Common myeloid progenitor, CD34-positive (primary cell): ENCODE data around the gene AQP12B.
"Not testable (repeated sequence)": the region's sequence is repeated elsewhere in the genome, so short reads cannot be mapped to it uniquely, and the experiment has no call there.

Source experiments
- CTCF ChIA-PET: fragments of 350-600 bp; sonication (Branson Sonifier 250); formaldehyde crosslinking; loops from one replicate; lab custom pipeline; 2021; ENCODE audit warnings: antibody characterized with exemption; lab: Charles Lee
- POLR2A ChIA-PET: fragments of 350-600 bp; sonication (Branson Sonifier 250); formaldehyde crosslinking; loops from one replicate; lab custom pipeline; 2021; ENCODE audit warnings: antibody characterized with exemption; lab: Charles Lee
- DNase-seq, 3 donors: peaks; one replicate each; pipeline versions ENCODE4 v3.0.0 to v3.0.0-alpha.2; 2013
- H3K27ac ChIP-seq, 2 experiments: 1 replicate in 1 of 2; 2 replicates in 1 of 2; pipeline ENCODE4 v1.7.0; 2013; ENCODE audit warnings: inconsistent platforms in 2 of 2, low read length in 2 of 2, mild to moderate bottlenecking in 2 of 2, low read depth in 1 of 2, moderate library complexity in 1 of 2; ENCODE audit not compliant: severe bottlenecking in 2 of 2, insufficient read depth in 1 of 2, poor library complexity in 1 of 2
- H3K27me3 ChIP-seq, 5 experiments: replicated peaks in 2 of 5; 1 replicate in 3 of 5; 2 replicates in 2 of 5; pipeline versions ENCODE4 v1.6.1 to v1.7.0; 2013; ENCODE audit warnings: low read length in 4 of 5, mild to moderate bottlenecking in 2 of 5, moderate library complexity in 2 of 5, inconsistent platforms in 1 of 5; ENCODE audit not compliant: insufficient read depth in 5 of 5, control insufficient read depth in 4 of 5
- H3K36me3 ChIP-seq, 4 experiments: 1 replicate in 2 of 4; 2 replicates in 2 of 4; pipeline versions ENCODE4 v1.6.1 to v1.7.0; 2013; ENCODE audit warnings: low read length in 3 of 4, control low read depth in 1 of 4, mild to moderate bottlenecking in 1 of 4; ENCODE audit not compliant: control insufficient read depth in 4 of 4, insufficient read depth in 4 of 4
- H3K4me1 ChIP-seq, 4 experiments: 1 replicate in 3 of 4; 2 replicates in 1 of 4; pipeline versions ENCODE4 v1.6.1 to v1.7.1; 2013; ENCODE audit warnings: low read length in 3 of 4, mild to moderate bottlenecking in 3 of 4, control low read depth in 1 of 4, inconsistent platforms in 1 of 4, moderate library complexity in 1 of 4; ENCODE audit not compliant: control insufficient read depth in 4 of 4, insufficient read depth in 4 of 4; ENCODE audit errors: control extremely low read depth in 1 of 4
- H3K4me3 ChIP-seq, 7 experiments: 1 replicate in 4 of 7; 2 replicates in 3 of 7; pipeline versions ENCODE4 v1.5.1 to v1.7.0; 2013; ENCODE audit warnings: mild to moderate bottlenecking in 7 of 7, low read length in 6 of 7, moderate library complexity in 6 of 7, inconsistent platforms in 2 of 7, low read depth in 2 of 7, control low read depth in 1 of 7; ENCODE audit not compliant: insufficient read depth in 4 of 7, control insufficient read depth in 1 of 7; ENCODE audit errors: extremely low read depth in 1 of 7
- H3K9me3 ChIP-seq, 5 experiments: 1 replicate in 4 of 5; 2 replicates in 1 of 5; pipeline versions ENCODE4 v1.6.1 to v1.7.1; 2013; ENCODE audit warnings: low read length in 4 of 5, mild to moderate bottlenecking in 2 of 5, inconsistent platforms in 1 of 5, low read depth in 1 of 5, moderate library complexity in 1 of 5; ENCODE audit not compliant: control insufficient read depth in 4 of 5, insufficient read depth in 2 of 5; ENCODE audit errors: control extremely low read depth in 1 of 5
- WGBS: methylation state at CpG from one replicate; pipeline ENCODE4 v1.1.5; 2013; ENCODE audit not compliant: insufficient coverage; 5-methylcytosine and 5-hydroxymethylcytosine counted together

AQP12B gene

DNA sequence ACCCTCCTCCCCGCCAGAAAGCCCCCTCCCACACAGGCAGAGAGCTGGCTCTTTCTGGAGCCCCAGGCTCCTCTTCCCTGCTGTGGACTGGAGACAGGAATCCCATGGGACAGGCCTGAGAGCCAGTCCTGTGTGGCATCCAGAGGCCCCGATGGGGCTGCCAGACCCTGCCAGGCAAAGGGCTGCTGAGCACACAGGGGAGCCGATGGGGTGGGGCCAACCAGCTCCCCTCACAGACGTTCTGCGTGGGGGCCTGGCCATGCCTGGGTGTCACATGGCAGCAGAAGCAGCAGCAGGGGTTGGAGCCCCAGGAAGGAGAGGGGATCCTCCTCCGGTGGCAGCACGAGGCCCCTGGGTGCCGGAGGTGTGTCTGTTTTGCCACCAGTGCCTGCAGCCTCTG lies 17.1 kb upstream of the AQP12B start:
- CTCF ChIA-PET: interaction anchor here (1.0 kb wide), 1 partner anchor 62 kb away, joined by 3 read pairs; no protein-coding TSS in a partner anchor
- 64% methylated on average over 4 of the region's 8 CpGs for whole genome bisulfite sequencing
- POLR2A ChIA-PET: not testable (repeated sequence)

DNA sequence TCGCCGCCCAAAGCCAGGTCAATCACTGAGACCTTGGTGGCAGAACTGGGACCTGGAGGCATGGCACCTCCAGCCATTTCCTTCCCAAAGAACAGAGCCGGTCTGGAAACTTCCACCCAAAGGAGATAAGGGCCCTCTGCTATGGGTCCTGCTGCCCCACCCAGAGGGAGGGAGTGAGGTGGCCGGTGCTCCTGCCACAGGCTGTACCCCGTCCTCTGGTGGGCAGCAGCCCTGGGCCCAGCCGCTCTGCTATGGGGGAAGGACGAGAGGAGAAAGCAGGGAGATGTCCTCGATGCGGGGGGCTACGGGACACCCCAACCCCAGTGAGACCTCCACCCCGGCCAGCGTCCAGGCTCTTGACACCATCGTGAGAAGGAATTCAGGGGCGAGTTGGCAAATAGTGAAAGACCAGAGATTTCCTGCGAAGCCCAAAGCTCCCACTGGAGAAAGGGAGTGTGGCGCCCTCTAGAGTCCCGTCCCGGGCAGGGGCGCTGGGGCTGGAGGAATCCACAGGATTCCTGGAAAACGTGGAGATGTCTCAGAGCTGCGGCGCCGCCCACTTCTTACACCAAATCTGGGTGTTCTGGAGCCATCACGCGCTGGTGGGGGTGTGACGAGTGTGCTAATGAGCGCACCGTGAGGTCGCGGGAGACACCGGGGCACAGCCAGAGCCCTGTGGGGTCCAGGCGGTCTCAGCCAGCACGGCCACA lies 16.3 kb upstream of the AQP12B start:
- H3K27ac ChIP-seq, CTCF ChIA-PET, H3K27me3 ChIP-seq, POLR2A ChIA-PET, H3K4me1 ChIP-seq, H3K36me3 ChIP-seq, DNase-seq, H3K9me3 ChIP-seq, H3K4me3 ChIP-seq: not testable (repeated sequence)
- WGBS: no CpG with 5 or more reads among the region's 33 CpGs

More for the DNA sequence above, 17.1 kb upstream of the AQP12B start:
- not testable (repeated sequence) for H3K9me3 ChIP-seq, H3K36me3 ChIP-seq, H3K4me1 ChIP-seq, H3K27ac ChIP-seq, H3K27me3 ChIP-seq, H3K4me3 ChIP-seq, DNase-seq

DNA sequence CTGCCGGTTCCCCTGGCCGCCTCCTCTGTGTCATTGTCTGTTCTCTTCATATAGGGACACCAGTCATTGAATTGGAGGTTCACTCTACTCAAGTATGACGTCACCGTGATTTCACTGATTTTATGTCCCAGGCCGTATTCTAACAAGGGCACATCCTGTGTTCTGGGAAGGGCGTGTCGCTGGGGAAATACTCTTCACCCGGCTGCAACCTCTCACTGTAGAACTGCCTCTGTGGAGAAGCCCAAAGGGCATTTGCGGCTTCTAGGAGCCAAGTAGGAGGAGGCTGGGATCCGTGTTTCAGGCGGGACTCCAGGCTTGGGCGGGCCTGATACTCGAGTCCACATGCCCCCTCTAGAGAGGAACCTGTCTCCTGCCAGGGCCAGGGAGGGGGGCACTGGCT lies 13.8 kb upstream of the AQP12B start:
- POLR2A ChIA-PET, H3K4me3 ChIP-seq, H3K27me3 ChIP-seq, H3K27ac ChIP-seq, H3K36me3 ChIP-seq, DNase-seq, H3K4me1 ChIP-seq, H3K9me3 ChIP-seq, CTCF ChIA-PET: not testable (repeated sequence)
- no CpG with 5 or more reads among the region's 13 CpGs for WGBS

DNA sequence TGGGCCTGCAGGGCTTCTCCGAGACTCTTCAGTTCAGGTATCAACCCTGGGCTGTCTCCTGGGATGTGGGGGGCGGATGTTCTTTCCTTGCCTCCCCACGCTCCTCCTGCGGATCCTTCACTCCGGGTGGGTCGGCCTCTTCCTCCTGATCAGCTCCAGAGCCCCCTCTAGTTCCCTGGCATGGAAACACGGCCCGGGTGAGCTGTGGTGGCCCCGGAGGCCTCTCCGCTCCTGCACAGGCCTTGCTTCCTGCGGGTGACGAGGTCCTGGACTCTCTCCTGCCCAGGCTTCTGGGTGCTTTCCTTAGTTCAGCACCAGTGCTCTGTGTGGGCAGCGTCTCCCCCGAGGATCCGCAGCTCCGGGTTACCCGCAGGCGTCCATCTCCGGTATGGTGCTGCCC lies 12.9 kb upstream of the AQP12B start:
- CTCF ChIA-PET, H3K4me1 ChIP-seq, DNase-seq, H3K4me3 ChIP-seq, POLR2A ChIA-PET, H3K9me3 ChIP-seq, H3K27ac ChIP-seq, H3K36me3 ChIP-seq, H3K27me3 ChIP-seq: not testable (repeated sequence)
- no CpG with 5 or more reads among the region's 19 CpGs for WGBS

DNA sequence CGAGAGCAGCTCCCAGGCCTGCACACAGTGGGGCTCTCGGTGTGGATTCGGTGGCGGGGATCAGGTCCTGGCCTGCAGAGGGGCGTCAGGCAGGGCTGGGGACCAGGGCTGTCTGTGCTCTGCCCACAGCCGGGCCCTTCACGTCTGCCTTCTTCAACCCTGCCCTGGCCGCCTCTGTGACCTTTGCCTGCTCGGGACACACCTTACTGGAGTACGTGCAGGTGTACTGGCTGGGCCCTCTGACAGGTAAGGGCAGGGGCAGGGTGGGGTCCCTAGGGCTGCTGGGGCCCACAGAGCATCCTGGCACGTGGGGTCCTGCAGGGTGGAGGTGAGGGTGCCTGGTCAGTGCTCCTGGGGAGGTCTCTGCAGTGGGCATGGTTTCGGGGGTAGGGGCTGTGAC lies 11.6 kb upstream of the AQP12B start:
- H3K27me3 ChIP-seq, H3K9me3 ChIP-seq, DNase-seq, H3K4me1 ChIP-seq, POLR2A ChIA-PET, H3K4me3 ChIP-seq, H3K36me3 ChIP-seq, H3K27ac ChIP-seq, CTCF ChIA-PET: not testable (repeated sequence)
- WGBS: no CpG with 5 or more reads among the region's 12 CpGs

DNA sequence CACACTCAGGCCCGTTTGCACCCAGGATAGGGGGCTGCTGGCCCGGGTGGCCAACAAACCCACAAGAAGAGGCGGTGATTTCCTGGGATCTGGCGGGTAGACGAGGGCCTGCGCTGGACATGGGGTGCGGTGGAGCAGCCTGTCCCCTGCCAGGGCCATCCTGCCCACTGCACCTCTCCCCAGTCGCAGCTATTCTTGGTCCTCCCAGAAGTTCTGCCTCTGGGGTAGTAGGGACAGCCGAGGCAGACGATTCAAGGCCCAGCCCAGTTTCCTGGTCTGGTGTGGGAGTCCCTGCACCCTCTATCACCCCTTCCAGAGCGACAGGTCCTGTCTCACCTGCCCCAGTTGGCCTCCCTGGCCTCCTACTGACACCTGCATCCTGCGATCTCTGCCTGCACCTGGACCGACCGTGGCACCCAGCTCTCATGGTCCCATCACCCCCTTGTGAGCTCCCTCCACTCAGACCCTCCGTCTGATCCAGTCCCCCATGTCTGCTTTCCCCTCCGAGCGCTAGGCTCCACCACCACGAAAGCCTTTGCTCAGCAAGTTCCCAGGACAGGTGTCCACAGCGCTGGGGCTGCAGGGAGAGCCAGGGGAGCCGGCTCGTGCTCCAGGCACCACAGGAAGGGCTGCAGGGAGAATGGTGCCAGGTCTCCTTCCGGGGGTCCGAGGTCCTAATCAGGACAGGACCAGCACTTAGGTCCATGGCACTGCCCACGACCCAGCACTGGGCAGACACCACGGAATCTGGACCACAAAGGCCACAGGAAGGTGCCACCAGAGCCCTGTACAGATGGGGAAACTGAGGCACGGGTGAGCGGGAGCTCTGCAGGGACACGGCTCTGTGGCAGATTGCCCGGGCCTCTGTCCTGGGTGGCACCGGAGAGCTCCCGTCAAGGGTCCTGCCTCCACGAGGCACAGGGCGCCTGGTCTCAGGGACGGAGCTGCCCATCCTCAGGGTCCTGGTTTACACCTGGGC lies 10.2 kb upstream of the AQP12B start:
- H3K4me1 ChIP-seq, H3K27ac ChIP-seq, CTCF ChIA-PET, H3K27me3 ChIP-seq, H3K9me3 ChIP-seq, POLR2A ChIA-PET, H3K36me3 ChIP-seq, H3K4me3 ChIP-seq, DNase-seq: not testable (repeated sequence)
- WGBS: no CpG with 5 or more reads among the region's 34 CpGs
